ENCODE data around the gene DNAH12. TPM values are rescaled to one million over a fixed set of nuclear protein-coding genes. Genes with fewer than 3 reads are reported as not detected.
A peak's percentile ranks its signal among the peaks of the same experiment; 100 is the strongest.

The DNAH12 gene
- total RNA-seq, 4 donors from 2014 or later = 0.19 to 0.72 (median 0.31) TPM; not detected in 1

DNA sequence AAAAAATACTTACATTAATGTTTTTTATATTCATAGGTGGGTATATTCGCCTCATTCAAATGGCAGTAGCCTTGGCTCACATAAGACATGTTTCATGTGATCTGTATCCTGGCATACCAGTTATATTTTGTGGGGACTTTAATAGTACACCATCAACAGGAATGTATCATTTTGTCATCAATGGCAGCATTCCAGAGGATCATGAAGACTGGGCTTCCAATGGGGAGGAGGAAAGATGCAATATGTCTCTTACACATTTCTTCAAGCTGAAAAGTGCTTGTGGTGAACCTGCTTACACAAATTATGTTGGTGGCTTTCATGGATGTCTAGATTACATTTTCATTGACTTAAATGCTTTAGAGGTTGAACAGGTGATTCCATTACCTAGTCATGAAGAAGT, 15.4 kb upstream of the DNAH12 start:
- TF ChIP-seq CTCF (IDR thresholded peaks at IDR 0.05) = no peak
- DNase-seq (ENCODE audit: low spot score) (no peak), ATAC-seq (ENCODE audit: low FRiP score) (no peak)

DNA sequence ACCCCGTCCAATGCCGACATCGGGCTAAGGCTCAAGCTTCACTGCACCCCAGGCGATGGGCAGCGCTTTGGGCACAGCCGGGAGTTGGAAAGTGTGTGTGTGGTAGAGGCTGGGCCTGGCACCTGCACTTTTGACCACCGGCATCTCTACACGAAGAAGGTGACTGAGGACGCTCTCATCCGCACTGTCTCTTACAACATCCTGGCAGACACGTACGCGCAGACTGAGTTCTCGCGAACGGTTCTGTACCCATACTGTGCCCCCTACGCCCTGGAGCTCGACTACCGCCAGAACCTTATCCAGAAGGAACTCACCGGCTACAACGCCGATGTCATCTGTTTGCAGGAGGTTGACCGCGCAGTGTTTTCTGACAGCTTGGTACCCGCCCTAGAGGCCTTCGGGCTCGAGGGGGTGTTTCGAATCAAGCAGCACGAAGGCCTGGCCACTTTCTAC, 13.0 kb upstream of the DNAH12 start:
- peak; percentile 26 for ATAC-seq (ENCODE audit: low FRiP score)
- DNase-seq (ENCODE audit: low spot score) = no peak
- no peak for TF ChIP-seq CTCF (IDR thresholded peaks at IDR 0.05)

- TF ChIP-seq CTCF (IDR thresholded peaks at IDR 0.05) = no peak
- ATAC-seq (ENCODE audit: low FRiP score) (peak; percentile 41), DNase-seq (ENCODE audit: low spot score) (no peak)
These were observed 12.4 kb upstream of the DNAH12 start for GRCh38 chr3:57556459-57557084.

GRCh38 chr3:57555738-57556458, 11.8 kb upstream of the DNAH12 start, which contains the start of gene PDE12:
Gene PDE12 (plus strand): TSS chr3:57556274. CDS start chr3:57556380, 106 bp downstream.
- TF ChIP-seq CTCF (IDR thresholded peaks at IDR 0.05) = no peak
- DNase-seq (ENCODE audit: low spot score) (peak; percentile 64), ATAC-seq (ENCODE audit: low FRiP score) (peak; percentile 92)

DNA sequence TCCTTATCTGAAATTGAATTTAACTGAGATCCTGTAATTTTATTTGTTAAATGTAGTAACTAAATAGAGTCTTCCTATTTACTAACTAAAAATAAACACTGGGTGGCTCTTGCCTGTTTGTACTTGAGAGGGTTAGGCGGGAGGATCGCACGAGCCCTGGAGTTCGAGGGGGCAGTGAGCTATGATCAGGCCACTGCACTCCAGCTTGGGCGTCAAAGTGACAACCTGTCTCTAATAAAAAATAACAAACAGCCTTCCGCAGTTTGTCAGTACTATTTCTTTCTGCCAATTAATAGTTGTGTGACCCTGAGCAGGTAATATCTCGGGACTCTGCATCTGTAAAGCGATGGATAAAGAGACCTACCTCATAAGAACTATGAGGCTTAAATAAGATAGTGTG, 11.2 kb upstream of the DNAH12 start:
- DNase-seq (ENCODE audit: low spot score) = no peak
- TF ChIP-seq CTCF (IDR thresholded peaks at IDR 0.05) = no peak
- ATAC-seq (ENCODE audit: low FRiP score) = no peak

DNA sequence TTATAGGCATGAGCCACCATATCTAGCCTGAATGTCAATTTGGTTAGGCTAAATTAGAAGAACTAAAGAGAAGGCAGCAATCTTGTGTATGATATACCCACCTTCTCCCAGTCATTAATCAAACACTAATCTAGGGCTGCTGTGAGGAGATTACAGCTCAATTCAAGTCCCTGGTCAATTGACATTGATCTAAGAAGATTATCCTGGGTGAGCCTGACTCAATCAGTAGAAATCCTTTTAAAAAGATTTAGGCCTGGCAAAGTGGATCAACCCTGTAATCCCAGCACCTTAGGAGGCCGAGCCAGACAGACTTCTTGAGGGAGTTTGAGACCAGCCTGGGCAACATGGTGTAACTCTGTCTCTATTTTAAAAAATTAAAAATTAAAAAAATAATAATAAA, 2.5 kb upstream of the DNAH12 start:
- DNase-seq (ENCODE audit: low spot score) (no peak), ATAC-seq (ENCODE audit: low FRiP score) (no peak)
- TF ChIP-seq CTCF (IDR thresholded peaks at IDR 0.05) = no peak
